GM18507 (cell line): ENCODE measurements around the gene CHCHD1.
A peak's percentile ranks its signal among the peaks of the same experiment; 100 is the strongest.
"Not testable (repeated sequence)": the region's sequence is repeated elsewhere in the genome, so short reads cannot be mapped to it uniquely, and the experiment has no call there.

ENCODE experiments used
- DNase-seq: peaks from one replicate; pipeline ENCODE4 v3.0.0; 2011; ENCODE audit warnings: low read depth; ENCODE audit not compliant: insufficient read length; ENCODE audit errors: extremely low spot score
- FAIRE-seq: peaks from 2 replicates; lab custom pipeline; 2011; peaks lifted over from hg19 to GRCh38; lab: Jason Lieb, UNC

CHCHD1 gene

GRCh38 chr10:73781879-73782748 lies at the start of gene CHCHD1:
CHCHD1 (plus strand) TSS chr10:73782048; CDS start chr10:73782076, 28 bp downstream.
- peak; percentile 71 for DNase-seq
- peak; percentile 94 for FAIRE-seq

DNA sequence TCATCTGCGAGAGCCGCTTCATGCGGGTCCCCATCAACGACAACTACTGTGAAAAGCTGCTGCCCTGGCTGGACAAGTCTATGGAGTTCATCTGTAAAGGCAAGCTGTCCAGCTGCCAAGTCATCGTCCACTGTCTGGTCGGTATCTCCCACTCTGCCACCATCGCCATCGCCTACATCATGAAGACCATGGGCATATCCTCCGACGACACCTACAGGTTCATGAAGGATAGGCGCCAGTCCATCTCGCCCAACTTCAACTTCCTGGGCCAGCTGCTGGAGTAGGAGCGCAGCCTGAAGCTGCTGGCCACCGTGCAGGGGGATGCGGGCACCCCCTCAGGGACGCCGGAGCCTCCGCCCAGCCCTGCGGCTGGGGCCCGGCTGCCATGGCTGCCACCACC lies 49.4 kb upstream of the CHCHD1 start:
- FAIRE-seq: no peak
- no peak for DNase-seq

- DNase-seq: no peak
- no peak for FAIRE-seq
These were observed 48.8 kb upstream of the CHCHD1 start for GRCh38 chr10:73732931-73733623.

DNA sequence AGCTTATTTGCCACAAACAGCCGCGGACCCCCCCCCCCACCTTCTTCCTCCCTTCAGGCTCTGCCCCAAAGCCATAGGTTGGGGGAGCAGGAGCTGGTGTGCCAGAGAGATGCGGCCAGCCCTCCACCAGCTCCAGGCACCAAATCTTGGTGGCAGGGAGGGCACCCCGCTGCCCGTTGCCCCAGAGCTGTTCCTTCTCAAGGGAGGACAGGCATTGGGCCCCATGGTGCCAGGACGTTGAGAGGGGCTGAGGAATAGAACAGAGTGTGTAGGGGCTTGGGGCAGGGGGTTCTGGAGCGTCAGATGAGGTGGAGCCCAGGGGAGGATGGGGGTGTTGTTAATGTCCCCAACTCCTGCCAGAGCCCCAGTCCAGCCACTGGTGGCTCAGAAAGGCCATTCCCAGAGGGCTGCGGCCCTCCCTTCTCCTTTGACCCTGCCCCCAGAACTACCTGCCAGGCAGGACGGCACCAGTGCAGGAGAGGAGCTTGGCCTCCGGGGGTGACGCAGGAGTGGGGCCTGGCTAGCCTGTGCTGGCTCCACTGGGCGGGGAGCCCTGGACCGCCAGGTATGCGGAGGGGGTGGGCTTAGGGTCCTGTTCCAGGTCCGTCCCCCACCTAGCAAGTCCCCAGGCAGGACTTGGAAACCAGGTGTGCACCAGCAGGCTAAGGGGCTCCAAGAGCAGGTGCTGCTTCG lies 47.7 kb upstream of the CHCHD1 start:
- no peak for FAIRE-seq
- DNase-seq: no peak

DNA sequence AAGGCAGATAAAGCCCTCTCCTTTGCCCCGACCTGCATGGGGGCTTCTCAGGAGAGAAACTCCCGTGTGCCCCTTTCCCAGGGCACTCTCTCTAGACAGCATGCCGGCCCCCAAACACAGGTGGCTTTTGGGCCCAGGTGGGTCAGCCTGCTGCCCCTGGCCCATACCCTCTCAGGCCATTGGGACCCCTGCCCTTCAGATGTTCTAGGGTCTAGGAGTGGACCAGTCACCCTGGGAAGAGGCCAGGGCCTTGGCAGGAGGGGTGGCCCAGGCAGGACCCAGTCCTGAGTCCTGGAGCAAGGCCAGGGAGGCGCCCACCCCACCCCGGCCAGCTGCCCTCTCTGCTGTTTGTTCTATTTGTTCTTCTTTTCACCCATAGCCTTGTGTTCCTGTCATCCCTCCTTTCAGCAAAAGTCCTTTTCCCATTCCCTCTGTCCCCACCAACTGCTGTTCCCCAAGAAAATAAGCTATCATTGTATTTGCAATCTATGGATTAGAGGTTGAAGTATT lies 47.0 kb upstream of the CHCHD1 start:
- FAIRE-seq (no peak), DNase-seq (no peak)

- DNase-seq, FAIRE-seq: not testable (repeated sequence)
These were observed 41.2 kb upstream of the CHCHD1 start for GRCh38 chr10:73740501-73741254.

DNA sequence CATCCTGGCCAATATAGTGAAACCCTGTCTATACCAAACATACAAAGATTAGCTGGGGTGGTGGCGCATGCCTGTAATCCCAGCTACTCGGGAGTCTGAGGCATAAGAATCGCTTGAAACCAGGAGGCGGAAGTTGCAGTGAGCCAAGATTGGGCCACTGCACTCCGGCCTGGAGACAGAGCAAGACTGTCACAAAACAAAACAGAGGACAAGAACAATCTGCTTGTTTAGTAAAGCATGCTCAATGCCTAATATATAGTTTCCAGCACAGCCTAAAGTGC lies 39.5 kb upstream of the CHCHD1 start:
- no peak for FAIRE-seq

DNA sequence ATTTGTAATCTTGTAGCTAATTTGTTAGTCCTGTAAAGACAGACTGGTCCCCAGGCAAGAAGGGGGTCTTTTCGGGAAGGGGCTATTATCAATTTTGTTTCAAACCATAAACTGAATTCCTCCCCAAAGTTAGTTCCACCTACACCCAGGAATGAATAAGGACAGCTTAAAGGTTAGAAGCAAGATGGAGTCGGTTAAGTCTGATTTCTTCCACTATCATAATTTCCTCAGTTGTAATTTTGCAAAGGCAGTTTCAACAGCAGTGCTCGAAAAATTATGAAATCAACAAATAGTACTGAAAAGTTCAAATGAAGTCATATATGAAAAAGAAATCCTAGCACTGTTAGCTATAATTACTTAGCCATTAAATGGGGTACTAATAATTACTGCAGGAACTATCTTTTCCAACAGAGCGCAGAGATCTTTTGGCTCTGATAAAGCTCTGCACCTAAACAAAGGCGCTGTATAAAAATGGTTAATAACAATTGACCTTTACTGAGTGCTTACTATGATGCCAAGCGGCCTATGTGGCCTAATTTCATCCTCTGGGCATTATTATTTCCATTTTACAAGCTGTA lies 38.4 kb upstream of the CHCHD1 start:
- DNase-seq (no peak), FAIRE-seq (no peak)

More for the DNA sequence above, 39.5 kb upstream of the CHCHD1 start:
- DNase-seq: no peak

GRCh38 chr10:73743905-73744663 lies 37.8 kb upstream of the CHCHD1 start, which contains the start of gene SEC24C:
SEC24C (plus strand) TSS chr10:73744372; CDS start chr10:73746833, 2,461 bp downstream.
- peak; percentile 89 for FAIRE-seq

GRCh38 chr10:73744664-73744975 lies 37.2 kb upstream of the CHCHD1 start:
- no peak for DNase-seq
- no peak for FAIRE-seq

More at GRCh38 chr10:73743905-73744663, 37.8 kb upstream of the CHCHD1 start, which contains the start of gene SEC24C:
- DNase-seq: peak; percentile 92

- DNase-seq: no peak
- FAIRE-seq: no peak
These were observed 35.1 kb upstream of the CHCHD1 start for GRCh38 chr10:73746721-73747120.

- DNase-seq: no peak
- FAIRE-seq: no peak
These were observed 31.0 kb upstream of the CHCHD1 start for GRCh38 chr10:73750819-73751218.

- DNase-seq (no peak), FAIRE-seq (no peak)
These were observed 25.7 kb upstream of the CHCHD1 start for GRCh38 chr10:73756183-73756582.

DNA sequence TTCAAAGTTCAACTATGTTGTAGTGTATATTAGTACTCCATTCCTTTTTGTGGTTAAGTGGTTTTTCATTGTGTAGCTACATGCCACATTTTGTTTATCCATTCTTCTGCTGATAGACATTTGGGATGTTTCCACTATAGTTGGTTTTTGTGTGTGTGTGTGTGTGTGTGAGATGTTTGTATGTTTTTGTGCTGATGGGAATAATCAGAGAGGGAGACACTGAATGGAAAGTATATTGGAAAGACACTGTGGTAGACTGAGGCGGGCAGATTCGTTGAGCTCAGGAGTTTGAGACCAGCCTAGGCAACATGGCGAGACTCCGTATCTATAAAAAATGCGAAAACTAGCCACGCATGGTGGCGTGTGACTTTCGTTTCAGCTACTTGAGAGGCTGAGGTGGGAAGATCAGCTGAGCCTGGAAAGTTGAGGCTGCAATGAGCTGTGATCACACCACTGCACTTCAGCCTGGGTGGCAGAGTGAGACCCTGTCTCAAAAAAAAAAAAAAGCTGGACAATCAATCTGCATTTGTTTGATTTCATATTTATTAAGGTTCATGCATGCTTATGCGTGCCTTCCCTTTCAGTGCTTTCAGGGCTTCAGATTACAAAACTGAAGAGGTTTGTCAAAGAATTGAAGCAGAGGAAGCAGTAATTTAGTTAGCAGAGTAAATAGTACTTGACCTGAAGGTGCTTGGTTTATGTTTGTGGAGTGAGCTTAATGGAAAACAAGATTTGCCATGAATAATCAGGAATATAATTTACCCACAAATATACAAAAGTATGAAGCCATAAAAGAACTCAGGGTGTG lies 22.9 kb upstream of the CHCHD1 start:
- FAIRE-seq (no peak), DNase-seq (no peak)

DNA sequence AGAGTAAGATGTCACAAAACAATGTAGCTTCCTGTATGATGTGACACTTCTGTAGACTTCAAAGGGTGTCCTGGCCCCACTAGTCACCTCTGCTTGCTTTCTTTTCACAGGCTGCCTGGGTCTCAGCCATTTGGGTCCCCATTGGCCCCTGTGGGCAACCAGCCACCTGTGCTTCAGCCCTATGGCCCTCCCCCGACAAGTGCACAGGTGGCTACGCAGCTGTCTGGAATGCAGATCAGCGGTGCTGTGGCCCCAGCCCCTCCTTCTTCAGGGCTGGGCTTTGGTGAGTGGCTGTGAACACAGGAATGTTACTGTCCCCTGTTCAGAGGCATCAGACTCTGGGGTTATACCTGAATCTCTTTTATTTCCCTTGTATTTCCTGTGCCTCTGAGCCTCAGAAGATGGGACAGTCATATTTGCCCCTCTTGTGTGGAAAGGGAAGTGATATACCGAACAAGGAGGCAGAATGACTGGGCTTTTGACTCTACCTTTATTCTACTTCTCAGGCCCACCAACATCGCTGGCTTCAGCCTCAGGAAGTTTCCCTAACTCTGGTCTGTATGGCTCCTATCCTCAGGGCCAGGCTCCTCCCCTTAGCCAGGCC lies 22.2 kb upstream of the CHCHD1 start:
- DNase-seq: no peak

GRCh38 chr10:73761781-73762180 lies 20.1 kb upstream of the CHCHD1 start:
- FAIRE-seq: no peak
- DNase-seq: no peak

More for the DNA sequence above, 22.2 kb upstream of the CHCHD1 start:
- no peak for FAIRE-seq

- FAIRE-seq (peak; percentile 31), DNase-seq (no peak)
These were observed 18.9 kb upstream of the CHCHD1 start for GRCh38 chr10:73762915-73763314.
